Lower leg skin (tissue), 4 donors: Measurements from ENCODE around the gene GSTCD. TPM values are rescaled to one million over a fixed set of nuclear protein-coding genes. Genes with fewer than 3 reads are reported as not detected.

Source experiments
- DNase-seq, 2 donors: peaks; one replicate each; pipeline ENCODE4 v3.0.0-alpha.2; 2019; ENCODE audit warnings: low spot score in 2 of 2
- H3K4me3 ChIP-seq: fragments of 200-600 bp; sonication (generic); 2 replicates; pipeline ENCODE4 v1.5.1; 2017; ENCODE audit warnings: mild to moderate bottlenecking, low read depth; ENCODE audit not compliant: poor library complexity, severe bottlenecking
- CTCF ChIP-seq, 3 donors: fragments of 450-650 bp; IDR thresholded peaks; one replicate each; pipeline ENCODE4 v1.5.1; 2016; ENCODE audit warnings: antibody characterized with exemption in 3 of 3, mild to moderate bottlenecking in 3 of 3, moderate library complexity in 2 of 3
- POLR2A ChIP-seq, 2 donors: fragments of 450-650 bp; IDR thresholded peaks; one replicate each; pipeline ENCODE4 v1.6.1; 2016 to 2017; ENCODE audit warnings: antibody characterized with exemption in 2 of 2, mild to moderate bottlenecking in 1 of 2, moderate library complexity in 1 of 2
- WGBS, 2 donors: methylation state at CpG; one replicate each; pipeline ENCODE4 v1.1.5; 2018; 5-methylcytosine and 5-hydroxymethylcytosine counted together
- intact Hi-C: fragments of 100-400 bp; cut with DNase I; formaldehyde crosslinking; loops from one replicate; pipeline ENCODE4 v1.15.0; 2023; ENCODE audit warnings: low total_unique reads
- total RNA-seq, 4 donors: library from RNA; depleted of rRNA; stranded (reverse); fragments of >200 nt; gene quantifications; one replicate each; pipeline ENCODE4 v1.1.0, GENCODE V29; 2016

The GSTCD gene
- total RNA-seq, result 10 to 100 TPM in 2 of 4 donors, 1 to 10 TPM in 2; 5.1 to 14.8 (median 9.8) TPM

- intact Hi-C loops, result no loop called here
- WGBS, 2 donors, result 0 to 1% methylated on average over 25 to 43 of the region's 63 CpGs
- TF ChIP-seq CTCF (IDR thresholded peaks at IDR 0.05), result no peak
- TF ChIP-seq POLR2A (IDR thresholded peaks at IDR 0.05), result no peak
- DNase-seq, result peak; percentile 91 to 98
- H3K4me3 ChIP-seq, result peak within 1 kb of the TSS; percentile 96
Observed at GRCh38 chr4:105708181-105709080, at the start of gene GSTCD, which contains the start of gene INTS12. TSS of gene GSTCD (plus strand) at chr4:105708784. CDS start at chr4:105717614, 8,830 bp downstream. TSS of gene INTS12 (minus strand) at chr4:105708689. CDS start at chr4:105700005, 8,684 bp downstream.

GRCh38 chr4:105659190-105659589 is 49.4 kb upstream of the GSTCD start:
- no peak overlapping the region for H3K4me3 ChIP-seq
- intact Hi-C loops, result no loop called here
- 82 to 89% methylated on average over 6 of the region's 6 CpGs for WGBS, 2 donors
- TF ChIP-seq CTCF (IDR thresholded peaks at IDR 0.05) (no peak), POLR2A (IDR thresholded peaks at IDR 0.05) (no peak)
- DNase-seq, result no peak

GRCh38 chr4:105661028-105661427 is 47.6 kb upstream of the GSTCD start:
- 90 to 94% methylated on average over 3 of the region's 3 CpGs for WGBS, 2 donors
- intact Hi-C loops, result no loop called here

GRCh38 chr4:105662935-105663675 is 45.5 kb upstream of the GSTCD start:
- TF ChIP-seq POLR2A (IDR thresholded peaks at IDR 0.05) (no peak), CTCF (IDR thresholded peaks at IDR 0.05) (no peak)
- 89 to 96% methylated on average over 2 of the region's 2 CpGs for WGBS, 2 donors
- intact Hi-C loops, result no loop called here

More at GRCh38 chr4:105661028-105661427, 47.6 kb upstream of the GSTCD start:
- TF ChIP-seq CTCF (IDR thresholded peaks at IDR 0.05) (no peak), POLR2A (IDR thresholded peaks at IDR 0.05) (no peak)
- no peak overlapping the region for H3K4me3 ChIP-seq
- DNase-seq, result no peak

GRCh38 chr4:105666693-105667092 is 41.9 kb upstream of the GSTCD start:
- TF ChIP-seq CTCF (IDR thresholded peaks at IDR 0.05) (no peak), POLR2A (IDR thresholded peaks at IDR 0.05) (no peak)
- 46 to 48% methylated on average over 5 of the region's 5 CpGs for WGBS, 2 donors
- intact Hi-C loops, result no loop called here
- no peak overlapping the region for H3K4me3 ChIP-seq
- no peak for DNase-seq

More at GRCh38 chr4:105662935-105663675, 45.5 kb upstream of the GSTCD start:
- no peak for DNase-seq
- H3K4me3 ChIP-seq, result no peak overlapping the region
